Stomach (tissue), 9 donors: ENCODE results near the gene TMEM203. TPM values are rescaled to one million over a fixed set of nuclear protein-coding genes. Genes with fewer than 3 reads are reported as not detected.
"Not testable (repeated sequence)": the region's sequence is repeated elsewhere in the genome, so short reads cannot be mapped to it uniquely, and the experiment has no call there.

ENCODE experiments used
- DNase-seq, 2 donors: peaks; one replicate each; pipeline versions ENCODE4 v3.0.0 to v3.0.0-alpha.2; 2013 to 2019
- H3K27ac ChIP-seq, 5 donors: fragments of 200-600 bp in 4 of 5; sonication (generic) in 4 of 5; one replicate each; pipeline ENCODE4 v1.5.1; 2013 to 2019; ENCODE audit warnings: mild to moderate bottlenecking in 1 of 5, moderate library complexity in 1 of 5
- H3K27me3 ChIP-seq, 3 donors: fragments of 200-600 bp; sonication (generic); one replicate each; pipeline ENCODE4 v1.5.1; 2017 to 2019; ENCODE audit warnings: mixed run types in 1 of 3
- H3K36me3 ChIP-seq, 4 donors: fragments of 200-600 bp; sonication (generic); 1 replicate in 3 of 4; 2 replicates in 1 of 4; pipeline ENCODE4 v1.5.1; 2016 to 2019
- H3K4me1 ChIP-seq, 4 donors: fragments of 200-600 bp; sonication (generic); one replicate each; pipeline ENCODE4 v1.5.1; 2016 to 2019
- H3K4me3 ChIP-seq, 4 donors: fragments of 200-600 bp; sonication (generic) in 3 of 4; one replicate each; pipeline ENCODE4 v1.5.1; 2016 to 2019; ENCODE audit warnings: mild to moderate bottlenecking in 1 of 4
- H3K9me3 ChIP-seq, 4 donors: fragments of 200-600 bp; sonication (generic); one replicate each; pipeline ENCODE4 v1.5.1; 2016 to 2019
- CTCF ChIP-seq, 7 experiments: fragments of 450-650 bp in 4 of 7; fragments of 200-600 bp in 3 of 7; sonication (generic) in 3 of 7; IDR thresholded peaks; one replicate each; pipeline ENCODE4 v1.5.1; 2016 to 2019; ENCODE audit warnings: antibody characterized with exemption in 7 of 7, control low read depth in 2 of 7, mild to moderate bottlenecking in 1 of 7
- EP300 ChIP-seq: sonication (generic); formaldehyde crosslinking; IDR thresholded peaks from one replicate; pipeline ENCODE4 v1.6.1; 2017; ENCODE audit warnings: antibody characterized with exemption
- POLR2A ChIP-seq, 4 donors: fragments of 450-650 bp; IDR thresholded peaks; one replicate each; pipeline ENCODE4 v1.6.1; 2016; ENCODE audit warnings: antibody characterized with exemption in 4 of 4, control low read depth in 2 of 4, mild to moderate bottlenecking in 1 of 4, moderate library complexity in 1 of 4
- POLR2AphosphoS5 ChIP-seq, 3 donors: sonication (generic); formaldehyde crosslinking; IDR thresholded peaks; one replicate each; pipeline ENCODE4 v1.6.1; 2016; ENCODE audit warnings: antibody characterized with exemption in 3 of 3
- WGBS, 5 donors: extraction: QIAGEN DNeasy Blood & Tissue Kit in 3 of 5; methylation state at CpG; one replicate each; pipeline versions ENCODE4 v1.1.5 to v1.1.7; 2013 to 2018; 5-methylcytosine and 5-hydroxymethylcytosine counted together
- intact Hi-C: fragments of 100-400 bp; cut with DNase I; formaldehyde crosslinking; loops from one replicate; pipeline ENCODE4 v1.15.1; 2023; ENCODE audit warnings: low total_unique reads
- polyA plus RNA-seq, 3 donors: library from polyadenylated mRNA; stranded (reverse); fragments of 200-250 nt; gene quantifications; one replicate each; pipeline ENCODE4 v1.2.3, GENCODE V29; 2013
- total RNA-seq, 5 donors: library from RNA; depleted of rRNA; stranded (reverse); fragments of >200 nt; gene quantifications; one replicate each; pipeline versions ENCODE4 v1.1.0 to v1.2.3, GENCODE V29; 2014 to 2016
- donor health status: healthy with polysubstance abuse.
- donor health status: Bipolar disorder and iron deficiency.
- donor health status: healthy.

Gene TMEM203
- total and polyA plus RNA-seq, 8 donors = 20.6 to 37.0 (median 29.4) TPM

DNA sequence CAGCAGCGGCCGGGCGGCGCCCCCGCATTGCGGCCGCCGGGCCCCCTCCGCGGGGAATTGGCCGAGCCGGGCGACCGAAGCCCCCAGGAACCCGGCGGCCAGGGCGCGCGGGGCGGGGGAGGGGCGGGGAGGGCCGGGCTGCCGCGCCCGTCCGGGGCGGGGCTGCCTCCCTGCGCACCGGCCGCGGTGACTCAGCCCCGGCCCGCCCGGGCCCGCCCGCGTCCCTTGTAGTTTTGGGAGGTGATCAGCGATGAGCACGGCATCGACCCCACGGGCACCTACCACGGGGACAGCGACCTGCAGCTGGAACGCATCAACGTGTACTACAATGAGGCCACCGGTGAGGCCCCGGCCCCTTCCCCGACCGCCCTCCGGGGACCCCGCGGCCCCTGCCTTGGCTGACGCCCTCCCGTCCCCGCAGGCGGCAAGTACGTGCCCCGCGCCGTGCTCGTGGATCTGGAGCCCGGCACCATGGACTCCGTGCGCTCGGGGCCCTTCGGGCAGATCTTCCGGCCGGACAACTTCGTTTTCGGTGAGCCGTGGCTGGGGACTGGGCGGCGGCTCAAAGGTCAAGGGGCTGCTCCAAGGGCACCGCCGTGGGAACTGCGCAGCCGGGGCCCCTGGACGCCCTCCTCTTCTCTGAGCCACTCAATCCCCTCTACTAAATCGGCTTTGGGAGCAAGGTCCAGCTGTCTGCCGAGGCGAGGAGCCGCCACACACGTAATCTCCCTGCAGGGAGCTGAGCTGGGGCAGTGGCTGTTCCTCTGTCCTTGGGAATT is 36.2 kb upstream of the TMEM203 start:
- peak; percentile 70 to 81 for DNase-seq
- Histone ChIP-seq H3K4me1 (peaks cover 38 to 65% (median 63%) of the 10 kb centered on the region in 4 donors), H3K27me3 (no peaks in the 10 kb centered on the region), H3K36me3 (peaks cover 16 to 22% (median 21%) of the 10 kb centered on the region in 4 donors), H3K27ac (peak overlapping the region; percentile 90 to 97 (median 94)), H3K4me3 (peak overlapping the region; percentile 73 to 94 (median 82)), H3K9me3 (no peaks in the 10 kb centered on the region)
- intact Hi-C loops = no loop called here
- 0 to 2% (median 1%) methylated on average over 30 to 83 of the region's 83 CpGs for WGBS, 5 donors
- TF ChIP-seq POLR2AphosphoS5 (IDR thresholded peaks at IDR 0.05) = no peak
- TF ChIP-seq CTCF (IDR thresholded peaks at IDR 0.05) = no peak
- TF ChIP-seq POLR2A (IDR thresholded peaks at IDR 0.05) = no peak
- no peak for TF ChIP-seq EP300

- peak; percentile 99 to 100 for DNase-seq
- intact Hi-C loops = no loop called here
- H3K9me3 ChIP-seq = no peaks in the 10 kb centered on the region
- WGBS, 5 donors = 0% methylated on average over 42 to 67 of the region's 67 CpGs
- peaks cover 16 to 22% (median 21%) of the 10 kb centered on the region in 4 donors for H3K36me3 ChIP-seq
- H3K27me3 ChIP-seq = peaks cover 0 to 3% (median under 1%) of the 10 kb centered on the region in 3 donors
- TF ChIP-seq CTCF (IDR thresholded peaks at IDR 0.05) = no peak
- TF ChIP-seq POLR2A (IDR thresholded peaks at IDR 0.05) = peak in 2 of 4 donors; percentile 91 to 100
- TF ChIP-seq EP300 = no peak
- TF ChIP-seq POLR2AphosphoS5 (IDR thresholded peaks at IDR 0.05) = peak; percentile 86 to 100 (median 100)
- H3K4me3 ChIP-seq = peak within 1 kb of the TSS; percentile 73 to 94 (median 82)
- peaks cover 45 to 72% (median 71%) of the 10 kb centered on the region in 4 donors for H3K4me1 ChIP-seq
- H3K27ac ChIP-seq = peak within 1 kb of the TSS; percentile 93 to 97 (median 97)
Observed at GRCh38 chr9:137240841-137241489, 35.5 kb upstream of the TMEM203 start, which contains the start of gene TUBB4B. TSS of gene TUBB4B (plus strand) at chr9:137241287. CDS start at chr9:137241361, 74 bp downstream.

- TF ChIP-seq POLR2A (IDR thresholded peaks at IDR 0.05) (no peak), POLR2AphosphoS5 (IDR thresholded peaks at IDR 0.05) (peak in 2 of 3 donors; percentile 29 to 55), CTCF (IDR thresholded peaks at IDR 0.05) (no peak)
- intact Hi-C loops = no loop called here
- H3K4me1 ChIP-seq = peaks cover 47 to 78% (median 76%) of the 10 kb centered on the region in 4 donors
- peaks cover 16 to 22% (median 21%) of the 10 kb centered on the region in 4 donors for H3K36me3 ChIP-seq
- H3K9me3 ChIP-seq = no peaks in the 10 kb centered on the region
- H3K27ac ChIP-seq = peak overlapping the region; percentile 83 to 97 (median 94)
- H3K4me3 ChIP-seq = peak overlapping the region; percentile 60 to 78 (median 72)
- peaks cover under 1 to 9% (median 6%) of the 10 kb centered on the region in 3 donors for H3K27me3 ChIP-seq
- WGBS, 5 donors = 0 to 2% (median 1%) methylated on average over 10 to 58 of the region's 58 CpGs
- peak; percentile 74 to 94 for DNase-seq
Observed at GRCh38 chr9:137240318-137240840, 34.9 kb upstream of the TMEM203 start.

- intact Hi-C loops = loop anchor here (10.0 kb wide), 1 partner anchor 55 kb away; the partner anchor contains the start of genes ANAPC2 and SSNA1
- H3K4me3 ChIP-seq = peak overlapping the region; percentile 60 to 78 (median 72)
- H3K36me3 ChIP-seq = peaks cover 16 to 22% (median 21%) of the 10 kb centered on the region in 4 donors
- H3K4me1 ChIP-seq = peaks cover 47 to 81% (median 77%) of the 10 kb centered on the region in 4 donors
- not testable (repeated sequence) for DNase-seq, H3K9me3 ChIP-seq
- H3K27me3 ChIP-seq = peaks cover 7 to 16% (median 13%) of the 10 kb centered on the region in 3 donors
- H3K27ac ChIP-seq = peak overlapping the region; percentile 83 to 97 (median 94)
- 49 to 58% (median 55%) methylated on average over 27 of the region's 27 CpGs for WGBS, 5 donors
Observed at GRCh38 chr9:137239541-137240200, 34.2 kb upstream of the TMEM203 start.
